GM12875 (cell line): ENCODE data around the gene CACNA1I.

ENCODE experiments used
- H3K4me3 ChIP-seq: one replicate; pipeline ENCODE4 v1.5.1; 2011; ENCODE audit warnings: low read depth, low read length, control low read depth
- CTCF ChIP-seq: IDR thresholded peaks from 2 replicates; pipeline ENCODE4 v1.5.1; 2011; ENCODE audit warnings: low read depth, mild to moderate bottlenecking, control low read depth, inconsistent platforms, low read length, moderate library complexity, borderline replicate concordance; ENCODE audit not compliant: insufficient read depth

CACNA1I gene

DNA sequence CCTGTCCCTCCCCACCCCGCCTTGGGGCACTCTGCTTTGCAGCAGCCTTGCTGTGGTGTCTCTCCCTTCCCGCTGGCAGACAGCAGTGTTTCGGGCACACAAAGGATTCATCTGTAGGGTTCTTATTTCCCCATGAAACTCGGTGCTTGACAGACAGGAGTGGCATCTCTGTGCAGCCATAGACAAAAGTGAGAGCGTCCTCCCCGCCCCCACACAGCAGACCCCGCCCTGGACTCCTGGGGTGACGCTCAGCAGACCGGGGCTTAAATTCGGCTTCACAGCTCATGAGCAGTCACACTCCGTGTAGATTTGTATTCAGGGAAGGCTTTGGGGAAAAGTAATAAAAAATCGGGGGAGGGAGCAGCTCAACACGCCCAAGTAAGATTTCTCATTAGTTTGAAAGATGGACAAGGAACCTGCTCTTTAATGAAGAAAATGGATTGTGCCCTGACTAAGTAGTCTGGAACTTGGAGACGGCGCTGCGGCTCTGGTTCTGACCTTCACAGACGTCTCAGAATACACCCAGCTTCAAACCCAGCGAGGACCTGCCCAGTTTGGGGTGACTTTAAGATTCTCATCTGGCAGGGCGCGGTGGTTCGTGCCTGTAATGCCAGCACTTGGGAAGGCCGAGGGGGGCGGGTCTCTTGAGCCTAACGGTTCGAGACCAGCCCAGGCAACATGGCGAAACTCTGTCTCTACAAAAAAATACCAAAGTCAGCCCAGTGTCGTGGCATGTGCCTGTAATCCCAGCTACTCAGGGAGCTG, 136.0 kb downstream of the CACNA1I start:
- no peak overlapping the region for H3K4me3 ChIP-seq
- TF ChIP-seq CTCF: no peak

GRCh38 chr22:39707351-39707750, 136.8 kb downstream of the CACNA1I start:
- no peak for TF ChIP-seq CTCF

GRCh38 chr22:39707816-39708215, 137.3 kb downstream of the CACNA1I start:
- no peak overlapping the region for H3K4me3 ChIP-seq
- no peak for TF ChIP-seq CTCF

More at GRCh38 chr22:39707351-39707750, 136.8 kb downstream of the CACNA1I start:
- no peak overlapping the region for H3K4me3 ChIP-seq

DNA sequence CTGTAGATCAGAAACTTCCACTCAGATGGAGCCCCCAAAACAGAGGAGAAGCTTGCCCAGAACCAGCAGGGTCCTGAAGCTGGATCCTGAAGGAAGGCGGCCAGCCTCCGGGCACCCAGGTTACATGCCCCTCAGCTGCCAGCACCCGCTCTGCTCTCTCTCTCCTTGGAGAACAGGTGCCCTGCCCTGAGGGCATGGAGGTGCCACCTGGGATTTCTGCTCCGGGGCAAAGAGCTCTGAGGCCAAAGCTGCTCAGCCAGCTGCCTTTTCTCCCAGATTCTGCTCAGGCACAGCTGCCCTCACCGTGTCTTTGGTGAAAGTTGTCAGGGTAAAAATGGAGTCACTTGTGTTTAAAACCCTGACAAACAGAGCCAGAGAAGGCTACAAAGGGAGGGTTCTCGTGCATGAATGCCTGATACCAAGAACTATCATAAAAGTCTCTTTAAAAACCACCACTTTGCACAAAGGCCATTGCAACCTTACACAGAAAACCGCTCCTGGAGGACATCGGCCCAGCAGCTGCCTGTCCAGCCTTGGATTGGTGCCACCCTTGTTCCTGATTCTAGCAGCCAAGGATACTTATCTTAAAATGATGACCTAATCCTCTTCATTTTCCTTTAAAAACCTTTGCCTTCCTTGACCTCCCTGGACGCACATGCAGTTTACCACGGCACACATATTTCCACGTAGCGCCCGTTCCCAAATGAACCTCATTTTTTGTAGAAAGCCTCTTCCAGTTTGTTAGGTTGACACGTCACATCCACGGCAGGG, 140.0 kb downstream of the CACNA1I start:
- TF ChIP-seq CTCF: no peak
- no peak overlapping the region for H3K4me3 ChIP-seq

GRCh38 chr22:39712081-39712480, 141.5 kb downstream of the CACNA1I start:
- H3K4me3 ChIP-seq: no peak overlapping the region
- no peak for TF ChIP-seq CTCF

DNA sequence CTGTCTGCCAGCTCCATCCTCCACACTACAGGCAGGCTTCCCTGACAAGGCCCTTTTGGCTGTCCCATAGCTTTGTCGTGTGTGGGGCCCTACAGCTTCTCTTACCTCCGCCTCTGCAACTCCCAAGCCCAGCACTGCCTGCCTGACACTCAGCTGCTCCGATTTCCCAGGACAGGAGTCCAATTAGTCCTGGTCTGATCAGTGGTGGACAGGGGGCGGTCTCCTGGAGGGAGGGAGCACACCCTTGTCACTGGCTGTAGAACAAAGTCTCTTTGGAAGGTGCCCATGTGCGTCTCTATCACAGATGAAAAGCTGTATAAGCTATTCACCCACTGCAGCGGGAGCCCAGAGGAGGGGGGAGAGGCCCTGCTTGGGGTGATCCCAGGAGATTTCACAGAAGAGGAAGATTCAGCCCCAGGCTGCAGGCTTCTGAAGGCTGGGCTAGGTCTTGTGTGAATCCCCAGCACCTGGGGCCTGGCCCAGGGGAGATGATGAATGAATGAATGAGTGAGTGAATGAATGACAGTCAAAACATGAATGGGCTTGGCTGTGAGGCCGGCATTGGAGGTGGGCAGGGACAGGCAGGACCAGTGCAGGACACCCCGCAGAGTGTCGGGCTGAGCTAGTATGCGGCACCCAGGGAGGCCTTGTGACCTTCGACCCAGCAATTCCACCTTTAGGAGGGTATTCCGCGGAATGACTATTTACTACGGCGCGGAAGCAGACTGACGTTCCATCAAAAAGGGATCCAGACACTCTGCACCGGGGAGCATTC, 142.4 kb downstream of the CACNA1I start:
- TF ChIP-seq CTCF: no peak
- no peak overlapping the region for H3K4me3 ChIP-seq
